Activated T-cell treated with anti-CD3 and anti-CD28 coated beads, Interleukin-2, amount 50 U/mL, for 48 hours (primary cell): Measurements from ENCODE around the gene TERT.
"Not testable (repeated sequence)": the region's sequence is repeated elsewhere in the genome, so short reads cannot be mapped to it uniquely, and the experiment has no call there.

Experiments
- DNase-seq, 2 experiments: peaks; one replicate each; pipeline ENCODE4 v3.0.0-alpha.2; 2020

The TERT gene

GRCh38 chr5:1231354-1231905 lies 63.4 kb downstream of the TERT start:
- no peak for DNase-seq

- DNase-seq: no peak
These were observed 64.3 kb downstream of the TERT start for GRCh38 chr5:1230551-1230950.

- no peak for DNase-seq
These were observed 65.0 kb downstream of the TERT start for GRCh38 chr5:1229822-1230221.

- not testable (repeated sequence) for DNase-seq
These were observed 65.8 kb downstream of the TERT start for GRCh38 chr5:1229023-1229422.

- no peak for DNase-seq
These were observed 66.7 kb downstream of the TERT start for GRCh38 chr5:1228120-1228519.

- DNase-seq: no peak
These were observed 67.2 kb downstream of the TERT start for GRCh38 chr5:1227667-1228066.

- DNase-seq: no peak
These were observed 67.9 kb downstream of the TERT start for GRCh38 chr5:1226839-1227581.

- DNase-seq: no peak
These were observed 68.6 kb downstream of the TERT start for GRCh38 chr5:1226231-1226630.

- no peak for DNase-seq
These were observed 69.8 kb downstream of the TERT start, which contains the start of gene SLC6A18 for GRCh38 chr5:1225081-1225480. Gene SLC6A18 (plus strand): TSS chr5:1225381. CDS start chr5:1225478, 97 bp downstream.

- no peak for DNase-seq
These were observed 70.2 kb downstream of the TERT start for GRCh38 chr5:1224631-1225030.

GRCh38 chr5:1223278-1223670 lies 71.6 kb downstream of the TERT start:
- no peak for DNase-seq

- DNase-seq: no peak
These were observed 72.1 kb downstream of the TERT start for GRCh38 chr5:1222621-1223277.

- DNase-seq: no peak
These were observed 72.7 kb downstream of the TERT start for GRCh38 chr5:1222147-1222546.

GRCh38 chr5:1221721-1222120 lies 73.1 kb downstream of the TERT start:
- DNase-seq: no peak

GRCh38 chr5:1220831-1221230 lies 74.0 kb downstream of the TERT start:
- DNase-seq: no peak

GRCh38 chr5:1220351-1220750 lies 74.5 kb downstream of the TERT start:
- no peak for DNase-seq

- no peak for DNase-seq
These were observed 75.1 kb downstream of the TERT start for GRCh38 chr5:1219768-1220100.

GRCh38 chr5:1219098-1219767 lies 75.6 kb downstream of the TERT start:
- DNase-seq: no peak

GRCh38 chr5:1218351-1219080 lies 76.4 kb downstream of the TERT start:
- DNase-seq: no peak

- no peak for DNase-seq
These were observed 77.2 kb downstream of the TERT start for GRCh38 chr5:1217596-1218206.

GRCh38 chr5:1216918-1217295 lies 78.0 kb downstream of the TERT start:
- DNase-seq: no peak

GRCh38 chr5:1216211-1216917 lies 78.5 kb downstream of the TERT start:
- DNase-seq: no peak
